Glutamatergic neuron (in vitro differentiated cells): ENCODE results near the gene RTN4. TPM values are rescaled to one million over a fixed set of nuclear protein-coding genes. Genes with fewer than 3 reads are reported as not detected.

Experiments
- DNase-seq: peaks from one replicate; pipeline ENCODE4 v3.0.0; 2022
- H3K27ac Mint-ChIP-seq: one replicate; pipeline ENCODE4 v1.8.0; 2020; ENCODE audit warnings: mild to moderate bottlenecking, mixed read lengths, inconsistent platforms; ENCODE audit not compliant: unreplicated experiment
- H3K27me3 Mint-ChIP-seq: one replicate; pipeline ENCODE4 v1.8.0; 2020; ENCODE audit warnings: mild to moderate bottlenecking, moderate library complexity, mixed read lengths, inconsistent platforms; ENCODE audit not compliant: unreplicated experiment
- H3K36me3 Mint-ChIP-seq: one replicate; pipeline ENCODE4 v1.8.0; 2020; ENCODE audit warnings: mild to moderate bottlenecking, mixed read lengths, inconsistent platforms; ENCODE audit not compliant: unreplicated experiment
- H3K4me1 Mint-ChIP-seq: one replicate; pipeline ENCODE4 v1.8.0; 2020; ENCODE audit warnings: mild to moderate bottlenecking, low read depth, mixed read lengths, inconsistent platforms; ENCODE audit not compliant: unreplicated experiment
- H3K4me3 Mint-ChIP-seq: one replicate; pipeline ENCODE4 v1.8.0; 2020; ENCODE audit warnings: mild to moderate bottlenecking, mixed read lengths, inconsistent platforms; ENCODE audit not compliant: unreplicated experiment
- H3K9me3 Mint-ChIP-seq: one replicate; pipeline ENCODE4 v1.8.0; 2020; ENCODE audit warnings: mild to moderate bottlenecking, moderate library complexity, mixed read lengths, inconsistent platforms; ENCODE audit not compliant: unreplicated experiment
- CTCF ChIP-seq: fragments of 200-600 bp; sonication (generic); IDR thresholded peaks from one replicate; pipeline ENCODE4 v1.5.0; 2021; ENCODE audit not compliant: partially characterized antibody, unreplicated experiment
- total RNA-seq: library from RNA; stranded (reverse); fragmentation: NEBNext Ultra II Directional; extraction: Animal tissue kit (Norgen Biotek cat#: 25700); gene quantifications from one replicate; pipeline ENCODE4 v1.2.1, GENCODE V29; 2021; ENCODE audit not compliant: unreplicated experiment

Gene RTN4
- total RNA-seq, 1 donor from 2014 or later = 772 TPM

- TF ChIP-seq CTCF = no peak
- H3K4me3 Mint-ChIP-seq = no peak overlapping the region
- peaks cover 49% of the 10 kb centered on the region for H3K4me1 Mint-ChIP-seq
- H3K27ac Mint-ChIP-seq = no peak overlapping the region
- peaks cover 9% of the 10 kb centered on the region for H3K9me3 Mint-ChIP-seq
- DNase-seq = no peak
- H3K36me3 Mint-ChIP-seq = no peaks in the 10 kb centered on the region
- H3K27me3 Mint-ChIP-seq = peaks cover 9% of the 10 kb centered on the region
Measured at GRCh38 chr2:55011831-55012671, 38.2 kb downstream of the RTN4 start.

GRCh38 chr2:55010915-55011314, 39.3 kb downstream of the RTN4 start:
- Mint-ChIP-seq H3K27ac (no peak overlapping the region), H3K36me3 (no peaks in the 10 kb centered on the region), H3K9me3 (peaks cover 11% of the 10 kb centered on the region), H3K4me3 (peak overlapping the region; percentile 26), H3K4me1 (peaks cover 57% of the 10 kb centered on the region), H3K27me3 (peaks cover 9% of the 10 kb centered on the region)
- DNase-seq = no peak
- no peak for TF ChIP-seq CTCF

- TF ChIP-seq CTCF = no peak
- H3K27me3 Mint-ChIP-seq = peaks cover 9% of the 10 kb centered on the region
- H3K27ac Mint-ChIP-seq = peak overlapping the region; percentile 76
- H3K4me1 Mint-ChIP-seq = peaks cover 57% of the 10 kb centered on the region
- H3K4me3 Mint-ChIP-seq = peak overlapping the region; percentile 82
- peaks cover 11% of the 10 kb centered on the region for H3K9me3 Mint-ChIP-seq
- DNase-seq = no peak
- no peaks in the 10 kb centered on the region for H3K36me3 Mint-ChIP-seq
Measured at GRCh38 chr2:55010149-55010591, 40.1 kb downstream of the RTN4 start.

- no peak overlapping the region for H3K27ac Mint-ChIP-seq
- DNase-seq = no peak
Measured at GRCh38 chr2:55009277-55010060, 40.8 kb downstream of the RTN4 start.

More at GRCh38 chr2:55009277-55010060, 40.8 kb downstream of the RTN4 start:
- Mint-ChIP-seq H3K4me1 (peaks cover 60% of the 10 kb centered on the region), H3K27me3 (peaks cover 7% of the 10 kb centered on the region), H3K4me3 (no peak overlapping the region), H3K9me3 (peaks cover 10% of the 10 kb centered on the region), H3K36me3 (no peaks in the 10 kb centered on the region)
- TF ChIP-seq CTCF = no peak
